ENCODE measurements around the gene CLK2. TPM values are rescaled to one million over a fixed set of nuclear protein-coding genes. Genes with fewer than 3 reads are reported as not detected.

The CLK2 gene
- total and polyA plus RNA-seq, 9 of the 15 experiments (the other 6 are each of a cell fraction or from before 2014, with no cell fraction given), result 13.5 to 81.4 (median 39.6) TPM

DNA sequence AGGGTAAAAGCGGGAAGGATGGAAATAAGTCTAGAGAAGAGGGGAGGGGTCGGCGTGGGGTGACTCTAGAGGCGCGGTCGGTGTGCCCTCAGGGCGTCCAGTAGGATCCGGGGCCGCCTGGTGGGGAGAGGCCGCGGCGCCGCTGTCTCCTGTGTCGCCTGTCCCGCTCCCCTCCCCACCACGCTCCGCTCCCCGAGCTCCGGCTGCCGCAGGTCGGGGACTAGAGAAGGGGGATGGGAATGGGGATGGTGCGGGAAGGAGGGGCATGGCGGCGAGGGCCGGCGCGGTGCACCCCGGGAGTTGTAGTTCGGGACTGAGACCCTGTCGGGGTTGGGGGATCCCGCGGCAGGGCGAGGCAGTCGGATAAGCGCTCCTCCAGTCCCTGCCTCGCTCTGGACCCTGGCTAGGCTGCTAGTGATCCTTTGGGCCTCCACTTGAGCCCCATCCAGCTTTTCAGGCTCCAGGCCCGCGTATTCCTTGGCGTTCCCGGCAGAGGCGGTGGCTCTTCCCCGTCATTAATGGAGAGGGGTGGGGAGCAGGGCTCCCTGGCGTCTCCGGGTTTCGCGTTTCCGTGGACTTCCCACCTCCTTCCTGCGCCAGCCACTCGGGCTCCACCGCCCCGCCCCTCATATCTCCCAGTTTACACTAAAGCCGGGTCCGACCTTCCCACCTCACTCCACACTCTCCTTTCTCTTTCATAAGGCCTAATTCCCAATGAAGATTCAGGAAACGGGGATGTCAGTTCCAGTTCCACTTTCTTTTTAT is 17.9 kb downstream of the CLK2 start, which contains the start of gene ENTREP3 (continued):
- TF ChIP-seq, protein P1, sequence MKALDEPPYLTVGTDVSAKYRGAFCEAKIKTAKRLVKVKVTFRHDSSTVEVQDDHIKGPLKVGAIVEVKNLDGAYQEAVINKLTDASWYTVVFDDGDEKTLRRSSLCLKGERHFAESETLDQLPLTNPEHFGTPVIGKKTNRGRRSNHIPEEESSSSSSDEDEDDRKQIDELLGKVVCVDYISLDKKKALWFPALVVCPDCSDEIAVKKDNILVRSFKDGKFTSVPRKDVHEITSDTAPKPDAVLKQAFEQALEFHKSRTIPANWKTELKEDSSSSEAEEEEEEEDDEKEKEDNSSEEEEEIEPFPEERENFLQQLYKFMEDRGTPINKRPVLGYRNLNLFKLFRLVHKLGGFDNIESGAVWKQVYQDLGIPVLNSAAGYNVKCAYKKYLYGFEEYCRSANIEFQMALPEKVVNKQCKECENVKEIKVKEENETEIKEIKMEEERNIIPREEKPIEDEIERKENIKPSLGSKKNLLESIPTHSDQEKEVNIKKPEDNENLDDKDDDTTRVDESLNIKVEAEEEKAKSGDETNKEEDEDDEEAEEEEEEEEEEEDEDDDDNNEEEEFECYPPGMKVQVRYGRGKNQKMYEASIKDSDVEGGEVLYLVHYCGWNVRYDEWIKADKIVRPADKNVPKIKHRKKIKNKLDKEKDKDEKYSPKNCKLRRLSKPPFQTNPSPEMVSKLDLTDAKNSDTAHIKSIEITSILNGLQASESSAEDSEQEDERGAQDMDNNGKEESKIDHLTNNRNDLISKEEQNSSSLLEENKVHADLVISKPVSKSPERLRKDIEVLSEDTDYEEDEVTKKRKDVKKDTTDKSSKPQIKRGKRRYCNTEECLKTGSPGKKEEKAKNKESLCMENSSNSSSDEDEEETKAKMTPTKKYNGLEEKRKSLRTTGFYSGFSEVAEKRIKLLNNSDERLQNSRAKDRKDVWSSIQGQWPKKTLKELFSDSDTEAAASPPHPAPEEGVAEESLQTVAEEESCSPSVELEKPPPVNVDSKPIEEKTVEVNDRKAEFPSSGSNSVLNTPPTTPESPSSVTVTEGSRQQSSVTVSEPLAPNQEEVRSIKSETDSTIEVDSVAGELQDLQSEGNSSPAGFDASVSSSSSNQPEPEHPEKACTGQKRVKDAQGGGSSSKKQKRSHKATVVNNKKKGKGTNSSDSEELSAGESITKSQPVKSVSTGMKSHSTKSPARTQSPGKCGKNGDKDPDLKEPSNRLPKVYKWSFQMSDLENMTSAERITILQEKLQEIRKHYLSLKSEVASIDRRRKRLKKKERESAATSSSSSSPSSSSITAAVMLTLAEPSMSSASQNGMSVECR (CRISPR knock-in tag; IDR thresholded peaks at IDR 0.05), result no peak
- TF ChIP-seq EHMT2 (IDR thresholded peaks at IDR 0.05), result no peak
- TF ChIP-seq CBX8 (IDR thresholded peaks at IDR 0.05; ENCODE audit: borderline replicate concordance, extremely low read depth, low read depth, low read length, poor library complexity, severe bottlenecking), result no peak
- no peak for TF ChIP-seq BRD4 (IDR thresholded peaks at IDR 0.05)
- TF ChIP-seq SIN3A (IDR thresholded peaks at IDR 0.05; ENCODE audit: borderline replicate concordance in 2 of 2, control insufficient read depth in 1 of 2, low read depth in 2 of 2, low read length in 2 of 2), result peak in 1 of 2 experiments; percentile 59; a peak in 1 of 4 replicates
- TF ChIP-seq SIRT6 (IDR thresholded peaks at IDR 0.05; ENCODE audit: low read depth, low read length), result no peak
- no peak for TF ChIP-seq PTBP1 (IDR thresholded peaks at IDR 0.05; ENCODE audit: low read depth, low read length)
- TF ChIP-seq, protein P2, sequence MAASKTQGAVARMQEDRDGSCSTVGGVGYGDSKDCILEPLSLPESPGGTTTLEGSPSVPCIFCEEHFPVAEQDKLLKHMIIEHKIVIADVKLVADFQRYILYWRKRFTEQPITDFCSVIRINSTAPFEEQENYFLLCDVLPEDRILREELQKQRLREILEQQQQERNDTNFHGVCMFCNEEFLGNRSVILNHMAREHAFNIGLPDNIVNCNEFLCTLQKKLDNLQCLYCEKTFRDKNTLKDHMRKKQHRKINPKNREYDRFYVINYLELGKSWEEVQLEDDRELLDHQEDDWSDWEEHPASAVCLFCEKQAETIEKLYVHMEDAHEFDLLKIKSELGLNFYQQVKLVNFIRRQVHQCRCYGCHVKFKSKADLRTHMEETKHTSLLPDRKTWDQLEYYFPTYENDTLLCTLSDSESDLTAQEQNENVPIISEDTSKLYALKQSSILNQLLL (CRISPR knock-in tag; IDR thresholded peaks at IDR 0.05; ENCODE audit: borderline replicate concordance), result no peak
- TF ChIP-seq, protein P3, sequence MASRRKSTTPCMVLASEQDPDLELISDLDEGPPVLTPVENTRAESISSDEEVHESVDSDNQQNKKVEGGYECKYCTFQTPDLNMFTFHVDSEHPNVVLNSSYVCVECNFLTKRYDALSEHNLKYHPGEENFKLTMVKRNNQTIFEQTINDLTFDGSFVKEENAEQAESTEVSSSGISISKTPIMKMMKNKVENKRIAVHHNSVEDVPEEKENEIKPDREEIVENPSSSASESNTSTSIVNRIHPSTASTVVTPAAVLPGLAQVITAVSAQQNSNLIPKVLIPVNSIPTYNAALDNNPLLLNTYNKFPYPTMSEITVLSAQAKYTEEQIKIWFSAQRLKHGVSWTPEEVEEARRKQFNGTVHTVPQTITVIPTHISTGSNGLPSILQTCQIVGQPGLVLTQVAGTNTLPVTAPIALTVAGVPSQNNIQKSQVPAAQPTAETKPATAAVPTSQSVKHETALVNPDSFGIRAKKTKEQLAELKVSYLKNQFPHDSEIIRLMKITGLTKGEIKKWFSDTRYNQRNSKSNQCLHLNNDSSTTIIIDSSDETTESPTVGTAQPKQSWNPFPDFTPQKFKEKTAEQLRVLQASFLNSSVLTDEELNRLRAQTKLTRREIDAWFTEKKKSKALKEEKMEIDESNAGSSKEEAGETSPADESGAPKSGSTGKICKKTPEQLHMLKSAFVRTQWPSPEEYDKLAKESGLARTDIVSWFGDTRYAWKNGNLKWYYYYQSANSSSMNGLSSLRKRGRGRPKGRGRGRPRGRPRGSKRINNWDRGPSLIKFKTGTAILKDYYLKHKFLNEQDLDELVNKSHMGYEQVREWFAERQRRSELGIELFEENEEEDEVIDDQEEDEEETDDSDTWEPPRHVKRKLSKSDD (conservative IDR thresholded peaks at IDR 0.05; ENCODE audit: low read length), result no peak
- TF ChIP-seq HNRNPH1 (optimal IDR thresholded peaks at IDR 0.05; ENCODE audit: low read depth, low read length), result no peak
- TF ChIP-seq ZNF165 (CRISPR knock-in tag; IDR thresholded peaks at IDR 0.05; ENCODE audit: borderline replicate concordance), result no peak
- TF ChIP-seq, protein P4, sequence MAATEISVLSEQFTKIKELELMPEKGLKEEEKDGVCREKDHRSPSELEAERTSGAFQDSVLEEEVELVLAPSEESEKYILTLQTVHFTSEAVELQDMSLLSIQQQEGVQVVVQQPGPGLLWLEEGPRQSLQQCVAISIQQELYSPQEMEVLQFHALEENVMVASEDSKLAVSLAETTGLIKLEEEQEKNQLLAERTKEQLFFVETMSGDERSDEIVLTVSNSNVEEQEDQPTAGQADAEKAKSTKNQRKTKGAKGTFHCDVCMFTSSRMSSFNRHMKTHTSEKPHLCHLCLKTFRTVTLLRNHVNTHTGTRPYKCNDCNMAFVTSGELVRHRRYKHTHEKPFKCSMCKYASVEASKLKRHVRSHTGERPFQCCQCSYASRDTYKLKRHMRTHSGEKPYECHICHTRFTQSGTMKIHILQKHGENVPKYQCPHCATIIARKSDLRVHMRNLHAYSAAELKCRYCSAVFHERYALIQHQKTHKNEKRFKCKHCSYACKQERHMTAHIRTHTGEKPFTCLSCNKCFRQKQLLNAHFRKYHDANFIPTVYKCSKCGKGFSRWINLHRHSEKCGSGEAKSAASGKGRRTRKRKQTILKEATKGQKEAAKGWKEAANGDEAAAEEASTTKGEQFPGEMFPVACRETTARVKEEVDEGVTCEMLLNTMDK (IDR thresholded peaks at IDR 0.05; ENCODE audit: borderline replicate concordance, insufficient read depth, low read depth, low read length, poor library complexity, severe bottlenecking), result peak; percentile 71
- no peak for TF ChIP-seq ZNF436 (CRISPR knock-in tag; IDR thresholded peaks at IDR 0.05)
- TF ChIP-seq ZNF77 (CRISPR knock-in tag; IDR thresholded peaks at IDR 0.05), result no peak
- TF ChIP-seq ZBTB1 (CRISPR knock-in tag; IDR thresholded peaks at IDR 0.05; ENCODE audit: borderline replicate concordance, low read depth), result no peak; the same call in 1 of the 2 replicates
- no peak for TF ChIP-seq KAT8 (IDR thresholded peaks at IDR 0.05; ENCODE audit: low read depth)
